Measurements from ENCODE around the gene GRIK3. TPM values are rescaled to one million over a fixed set of nuclear protein-coding genes. Genes with fewer than 3 reads are reported as not detected.

GRIK3 gene
- total RNA-seq, 1 experiment from 2014 or later = not detected

- ChIA-PET POLR2A (ENCODE audit: unreplicated experiment) (no interaction called here), CTCF (no interaction called here)
- Histone ChIP-seq H2AFZ (ENCODE audit: low read length) (no peak overlapping the region), H3K27me3 (ENCODE audit: low read length) (peaks cover 26% of the 10 kb centered on the region), H3K36me3 (ENCODE audit: low read depth, low read length) (no peaks in the 10 kb centered on the region), H3F3A (ENCODE audit: low read length, unreplicated experiment) (no peaks in the 10 kb centered on the region), H3K4me2 (ENCODE audit: low read length) (no peak overlapping the region), H3K9me2 (replicated peaks; ENCODE audit: low read length) (no peaks in the 10 kb centered on the region), H3K79me2 (ENCODE audit: low read length) (no peaks in the 10 kb centered on the region), H4K20me1 (ENCODE audit: low read length) (no peaks in the 10 kb centered on the region), H3K9me3 (ENCODE audit: low read length) (no peaks in the 10 kb centered on the region), H3K4me3 (ENCODE audit: low read length) (no peak overlapping the region), H3K9ac (ENCODE audit: low read length) (no peak overlapping the region), H3K4me1 (ENCODE audit: insufficient read depth, low read length) (no peaks in the 10 kb centered on the region), H3K27ac (ENCODE audit: low read length) (no peak overlapping the region)
- no peak for DNase-seq
- TF ChIP-seq EZH2phosphoT487 (IDR thresholded peaks at IDR 0.05; ENCODE audit: borderline replicate concordance, low read length) (no peak), EZH2 (IDR thresholded peaks at IDR 0.05; ENCODE audit: low read length, unreplicated experiment) (no peak), CTCF (conservative IDR thresholded peaks at IDR 0.05; ENCODE audit: low read depth, low read length) (no peak)
- intact Hi-C loops (cut with micrococcal nuclease) = no loop called here
- no peak for ATAC-seq
- BruUV-seq (replicated peaks) = no TSS peak
Observed at GRCh38 chr1:36948147-36948546, 86.2 kb downstream of the GRIK3 start.

- Histone ChIP-seq H3K27ac (ENCODE audit: low read length) (no peak overlapping the region), H3K4me3 (ENCODE audit: low read length) (no peak overlapping the region), H3F3A (ENCODE audit: low read length, unreplicated experiment) (no peaks in the 10 kb centered on the region), H3K36me3 (ENCODE audit: low read depth, low read length) (no peaks in the 10 kb centered on the region), H2AFZ (ENCODE audit: low read length) (no peak overlapping the region), H3K9me2 (replicated peaks; ENCODE audit: low read length) (no peaks in the 10 kb centered on the region), H3K9ac (ENCODE audit: low read length) (no peak overlapping the region), H3K79me2 (ENCODE audit: low read length) (no peaks in the 10 kb centered on the region), H3K4me2 (ENCODE audit: low read length) (no peak overlapping the region), H3K4me1 (ENCODE audit: insufficient read depth, low read length) (no peaks in the 10 kb centered on the region), H3K9me3 (ENCODE audit: low read length) (no peaks in the 10 kb centered on the region), H4K20me1 (ENCODE audit: low read length) (no peaks in the 10 kb centered on the region), H3K27me3 (ENCODE audit: low read length) (peaks cover 22% of the 10 kb centered on the region)
- ChIA-PET CTCF (no interaction called here), POLR2A (ENCODE audit: unreplicated experiment) (no interaction called here)
- no peak for ATAC-seq
- TF ChIP-seq EZH2phosphoT487 (IDR thresholded peaks at IDR 0.05; ENCODE audit: borderline replicate concordance, low read length) = no peak
- no peak for TF ChIP-seq CTCF (conservative IDR thresholded peaks at IDR 0.05; ENCODE audit: low read depth, low read length)
- TF ChIP-seq EZH2 (IDR thresholded peaks at IDR 0.05; ENCODE audit: low read length, unreplicated experiment) = no peak
- no TSS peak for BruUV-seq (replicated peaks)
- DNase-seq = no peak
- intact Hi-C loops (cut with micrococcal nuclease) = no loop called here
Observed at GRCh38 chr1:36947384-36947783, 86.9 kb downstream of the GRIK3 start.

GRCh38 chr1:36944883-36945282 lies 89.4 kb downstream of the GRIK3 start:
- Histone ChIP-seq H3K36me3 (ENCODE audit: low read depth, low read length) (no peaks in the 10 kb centered on the region), H3K9ac (ENCODE audit: low read length) (no peak overlapping the region), H3K27ac (ENCODE audit: low read length) (no peak overlapping the region), H3K27me3 (ENCODE audit: low read length) (peaks cover 10% of the 10 kb centered on the region; the same call in 1 of the 2 replicates), H3K4me1 (ENCODE audit: insufficient read depth, low read length) (no peaks in the 10 kb centered on the region), H3K9me3 (ENCODE audit: low read length) (no peaks in the 10 kb centered on the region), H3K9me2 (replicated peaks; ENCODE audit: low read length) (no peaks in the 10 kb centered on the region), H3K4me3 (ENCODE audit: low read length) (no peak overlapping the region), H3F3A (ENCODE audit: low read length, unreplicated experiment) (no peaks in the 10 kb centered on the region), H3K4me2 (ENCODE audit: low read length) (no peak overlapping the region), H3K79me2 (ENCODE audit: low read length) (no peaks in the 10 kb centered on the region), H2AFZ (ENCODE audit: low read length) (no peak overlapping the region), H4K20me1 (ENCODE audit: low read length) (no peaks in the 10 kb centered on the region)
- no peak for ATAC-seq
- POLR2A ChIA-PET (ENCODE audit: unreplicated experiment) = no interaction called here
- intact Hi-C loops (cut with micrococcal nuclease) = no loop called here
- TF ChIP-seq EZH2 (IDR thresholded peaks at IDR 0.05; ENCODE audit: low read length, unreplicated experiment) (no peak), CTCF (conservative IDR thresholded peaks at IDR 0.05; ENCODE audit: low read depth, low read length) (no peak), EZH2phosphoT487 (IDR thresholded peaks at IDR 0.05; ENCODE audit: borderline replicate concordance, low read length) (no peak)
- BruUV-seq (replicated peaks) = no TSS peak
- CTCF ChIA-PET = no interaction called here
- no peak for DNase-seq
